K562 (cell line): ENCODE measurements around the gene PRSS38. TPM values are rescaled to one million over a fixed set of nuclear protein-coding genes. Genes with fewer than 3 reads are reported as not detected.

ENCODE experiments used
- ATAC-seq: fragments of 200-7000 bp; cut with Tn5 transposase; 3 replicates; pipeline ENCODE4 v1.9.1; 2020; ENCODE audit warnings: moderate library complexity
- BruUV-seq: library from RNA; stranded (reverse); fragments of 400-500 nt; replicated peaks from 2 replicates; lab custom pipeline; 2021; lab: Mats Ljungman, UMichigan
- CTCF ChIA-PET: fragments of 300-600 bp; formaldehyde crosslinking; extraction: SDS; loops from one replicate; lab custom pipeline; 2021; ENCODE audit warnings: low intra/inter-chr PET ratio; lab: Yijun Ruan, JAX
- POLR2A ChIA-PET: fragments of 300-600, 350-650 bp; sonication (Branson Sonifier 250); formaldehyde crosslinking; extraction: SDS; loops from one replicate; lab custom pipeline; 2021; ENCODE audit warnings: antibody characterized with exemption, inconsistent platforms; lab: Yijun Ruan, JAX
- DNase-seq, 4 experiments: peaks; one replicate each; pipeline versions ENCODE4 v3.0.0 to v3.0.0-alpha.2; 2011 to 2018; ENCODE audit warnings: low spot score in 3 of 4, mixed read lengths in 3 of 4; ENCODE audit errors: extremely low read depth in 1 of 4
- FAIRE-seq: peaks from 2 replicates; lab custom pipeline; 2011; peaks lifted over from hg19 to GRCh38; lab: Jason Lieb, UNC
- H2AFZ ChIP-seq: 2 replicates; pipeline ENCODE4 v1.6.0; 2011; ENCODE audit warnings: low read depth, low read length, control low read depth, inconsistent platforms
- H3K27ac ChIP-seq: fragments of 200-600 bp; 3 replicates; pipeline ENCODE4 v1.8.0; 2011; ENCODE audit warnings: low read depth, mild to moderate bottlenecking, control low read depth, inconsistent platforms, low read length, moderate library complexity, mixed read lengths; ENCODE audit errors: extremely low read depth
- H3K27me3 ChIP-seq, 2 experiments: fragments of 300-600 bp in 1 of 2; 2 replicates in 1 of 2; 3 replicates in 1 of 2; pipeline versions ENCODE4 v1.6.0 to v1.8.0; 2011; ENCODE audit warnings: inconsistent platforms in 2 of 2, low read length in 2 of 2, mild to moderate bottlenecking in 1 of 2, mixed read lengths in 1 of 2, moderate library complexity in 1 of 2; ENCODE audit not compliant: control insufficient read depth in 2 of 2, insufficient read depth in 2 of 2
- H3K36me3 ChIP-seq: fragments of 300-600 bp; 3 replicates; pipeline ENCODE4 v1.8.0; 2011; ENCODE audit warnings: mild to moderate bottlenecking, low read length, inconsistent platforms; ENCODE audit not compliant: control insufficient read depth, insufficient read depth
- H3K4me1 ChIP-seq, 2 experiments: fragments of 200-600 bp in 1 of 2; replicated peaks in 1 of 2; 2 replicates in 1 of 2; 3 replicates in 1 of 2; pipeline versions ENCODE4 v1.5.1 to v1.8.0; 2011; ENCODE audit warnings: inconsistent platforms in 2 of 2, low read length in 2 of 2, mild to moderate bottlenecking in 1 of 2, mixed read lengths in 1 of 2, moderate library complexity in 1 of 2; ENCODE audit not compliant: control insufficient read depth in 2 of 2, insufficient read depth in 2 of 2
- H3K4me2 ChIP-seq: 2 replicates; pipeline ENCODE4 v1.6.1; 2011; ENCODE audit warnings: low read length, control low read depth, inconsistent platforms, mixed read lengths; ENCODE audit not compliant: insufficient read depth
- H3K4me3 ChIP-seq: fragments of 200-600 bp; sonication (generic), shearing (Covaris generic); 2 replicates; pipeline ENCODE4 v1.5.1; 2016; ENCODE audit warnings: control low read depth, inconsistent platforms
- H3K79me2 ChIP-seq: fragments of 200-600 bp; 3 replicates; pipeline ENCODE4 v1.8.0; 2011; ENCODE audit warnings: low read length, inconsistent platforms; ENCODE audit not compliant: control insufficient read depth, insufficient read depth
- H3K9ac ChIP-seq, 2 experiments: 2 replicates each; pipeline versions ENCODE4 v1.6.0 to v1.6.1; 2011; ENCODE audit warnings: low read depth in 2 of 2, low read length in 2 of 2, control low read depth in 1 of 2, inconsistent platforms in 1 of 2, mild to moderate bottlenecking in 1 of 2, mixed read lengths in 1 of 2; ENCODE audit not compliant: insufficient read depth in 1 of 2
- H3K9me1 ChIP-seq: one replicate; pipeline ENCODE4 v1.6.0; 2011; ENCODE audit warnings: inconsistent platforms, mild to moderate bottlenecking, low read length, moderate library complexity; ENCODE audit not compliant: control insufficient read depth, insufficient read depth
- H3K9me3 ChIP-seq: replicated peaks from 2 replicates; pipeline ENCODE4 v1.5.1; 2011; ENCODE audit warnings: low read depth, low read length, inconsistent platforms; ENCODE audit not compliant: control insufficient read depth, insufficient read depth
- H4K20me1 ChIP-seq: replicated peaks from 2 replicates; pipeline ENCODE4 v1.6.1; 2011; ENCODE audit warnings: low read length, inconsistent platforms, mixed read lengths; ENCODE audit not compliant: control insufficient read depth, insufficient read depth
- C11orf30 ChIP-seq: fragments of 450-650 bp; IDR thresholded peaks from 2 replicates; pipeline ENCODE4 v1.6.1; 2016; ENCODE audit warnings: low read depth, mild to moderate bottlenecking
- CTBP1 ChIP-seq: fragments of 450-650 bp; IDR thresholded peaks from 2 replicates; pipeline ENCODE4 v1.6.1; 2016; ENCODE audit warnings: borderline replicate concordance
- DACH1 ChIP-seq: fragments of 450-650 bp; IDR thresholded peaks from 2 replicates; pipeline ENCODE4 v1.6.1; 2018; ENCODE audit not compliant: partially characterized antibody
- ESRRB ChIP-seq: fragments of 250-450 bp; sonication (Bioruptor Pico); IDR thresholded peaks from 2 replicates; pipeline ENCODE4 v1.5.0; 2020; ENCODE audit warnings: mild to moderate bottlenecking, moderate library complexity, borderline replicate concordance
- FOXK2 ChIP-seq, 2 experiments: fragments of 450-650 bp; IDR thresholded peaks in 1 of 2; conservative IDR thresholded peaks in 1 of 2; 2 replicates each; pipeline ENCODE4 v1.6.1; 2016; ENCODE audit warnings: low read depth in 2 of 2, mild to moderate bottlenecking in 1 of 2
- GABPB1 ChIP-seq: sonication (generic); formaldehyde crosslinking; IDR thresholded peaks from 2 replicates; pipeline ENCODE4 v1.8.0; 2022; ENCODE audit warnings: mild to moderate bottlenecking, missing genetic modification reagents
- HBP1 ChIP-seq: fragments of 450-650 bp; formaldehyde crosslinking; IDR thresholded peaks from 2 replicates; pipeline ENCODE4 v1.4.0; 2022; ENCODE audit warnings: missing genetic modification characterization
- MAFF ChIP-seq: IDR thresholded peaks from 2 replicates; pipeline ENCODE4 v1.6.1; 2012; ENCODE audit warnings: low read length, improper control_type of control experiment
- MAFK ChIP-seq: IDR thresholded peaks from 2 replicates; pipeline ENCODE4 v1.6.1; 2011; ENCODE audit warnings: low read length, improper control_type of control experiment
- NCOA1 ChIP-seq: fragments of 450-650 bp; IDR thresholded peaks from 2 replicates; pipeline ENCODE4 v1.6.1; 2016; ENCODE audit warnings: low read depth
- NFE2 ChIP-seq: IDR thresholded peaks from 2 replicates; pipeline ENCODE4 v1.6.1; 2014; ENCODE audit warnings: antibody characterized with exemption, low read depth
- SIX5 ChIP-seq, 2 experiments: IDR thresholded peaks; 2 replicates each; pipeline ENCODE4 v1.6.1; 2011; ENCODE audit warnings: low read length in 2 of 2, borderline replicate concordance in 1 of 2, low read depth in 1 of 2, mild to moderate bottlenecking in 1 of 2, moderate library complexity in 1 of 2; ENCODE audit not compliant: insufficient read depth in 1 of 2
- THRA ChIP-seq: fragments of 450-650 bp; IDR thresholded peaks from 2 replicates; pipeline ENCODE4 v1.6.1; 2017; ENCODE audit warnings: mild to moderate bottlenecking, moderate library complexity
- ZNF316 ChIP-seq: fragments of 450-650 bp; IDR thresholded peaks from 2 replicates; pipeline ENCODE4 v1.6.1; 2016
- ZNF324 ChIP-seq: fragments of 250-450 bp; sonication (Bioruptor Pico); IDR thresholded peaks from 2 replicates; pipeline ENCODE4 v1.4.0; 2020; ENCODE audit warnings: mild to moderate bottlenecking
- WGBS: fragments of 100-300 bp; shearing (Covaris generic); methylation state at CpG from one replicate; pipeline ENCODE4 v1.1.6; 2016; ENCODE audit warnings: low coverage, mixed read lengths; ENCODE audit not compliant: insufficient coverage; ENCODE audit errors: missing lambda C conversion rate; 5-methylcytosine and 5-hydroxymethylcytosine counted together
- in situ Hi-C: fragments of 300-500 bp; cut with MboI; formaldehyde crosslinking; loops from 4 replicates; pipeline ENCODE4 v1.15.0; 2018; ENCODE audit warnings: inconsistent platforms, mixed read lengths
- intact Hi-C: fragments of 100-400 bp; cut with micrococcal nuclease; formaldehyde crosslinking; loops from 2 replicates; pipeline ENCODE4 v1.14.2; 2022
- polyA plus RNA-seq, 8 experiments: library from polyadenylated mRNA; depleted of rRNA in 4 of 8; stranded (reverse) in 5 of 8; unstranded in 3 of 8; fragments of >200 nt; fragmentation: Nextera tagmentation in 2 of 8; fragmentation: Illumina TruSeq in 1 of 8; extraction: Ambion mirVana in 2 of 8; extraction: Trizol in 1 of 8; gene quantifications; 2 replicates each; pipeline versions ENCODE4 v1.2.1 to v1.2.3, GENCODE V29; 2011 to 2014; ENCODE audit warnings: inconsistent platforms in 1 of 8, missing spikeins in 1 of 8
- total RNA-seq, 7 experiments: library from RNA; depleted of rRNA in 6 of 7; stranded (reverse); fragments of >200 nt in 6 of 7; fragmentation: Illumina TruSeq in 2 of 7; extraction: Trizol in 2 of 7; gene quantifications; 2 replicates each; pipeline versions ENCODE4 v1.2.1 to v1.2.3, GENCODE V29; 2011 to 2021; ENCODE audit warnings: low replicate concordance in 1 of 7

PRSS38 gene
- total and polyA plus RNA-seq, 9 of the 15 experiments (the other 6 are each of a cell fraction or from before 2014, with no cell fraction given) = 0.09 to 0.14 TPM; not detected in 7

GRCh38 chr1:227808566-227808965 lies 6.9 kb upstream of the PRSS38 start:
- TF ChIP-seq ZNF316 (peak; percentile 60), NFE2 (peak; percentile 47; the same call in 1 of the 2 replicates), MAFF (peak; percentile 32; the same call in 1 of the 2 replicates), C11orf30 (peak; percentile 62; the same call in 1 of the 2 replicates), GABPB1 (no peak), FOXK2 (conservative IDR thresholded peaks at IDR 0.05 in 1 of 2, IDR thresholded peaks at IDR 0.05 in 1 of 2; ENCODE audit: low read depth in 2 of 2) (no peak), MAFK (peak; percentile 41; the same call in 1 of the 2 replicates), NCOA1 (no peak)
- Histone ChIP-seq H3K9ac (no peak overlapping the region), H3K9me3 (no peaks in the 10 kb centered on the region; the same call in 1 of the 2 replicates), H3K4me1 (no peaks in the 10 kb centered on the region), H3K27me3 (no peaks in the 10 kb centered on the region), H3K4me2 (no peak overlapping the region), H4K20me1 (no peaks in the 10 kb centered on the region), H3K4me3 (no peak overlapping the region), H3K27ac (no peak overlapping the region), H3K9me1 (no peaks in the 10 kb centered on the region), H3K79me2 (no peaks in the 10 kb centered on the region), H2AFZ (no peak overlapping the region), H3K36me3 (no peaks in the 10 kb centered on the region)
- BruUV-seq = no TSS peak
- FAIRE-seq (no peak), DNase-seq (no peak), ATAC-seq (no peak)
- in situ Hi-C loops = no loop called here
- ChIA-PET POLR2A (no interaction called here), CTCF (no interaction called here)
- WGBS = 0% methylated on average over 1 of the region's 1 CpG
- intact Hi-C loops = no loop called here

- ATAC-seq = no peak
- ChIA-PET POLR2A (no interaction called here), CTCF (no interaction called here)
- FAIRE-seq = no peak
- no peak for DNase-seq
- BruUV-seq = no TSS peak
- WGBS = 0% methylated on average over 2 of the region's 2 CpGs
- Histone ChIP-seq H4K20me1 (no peaks in the 10 kb centered on the region), H3K79me2 (no peaks in the 10 kb centered on the region), H3K4me3 (no peak overlapping the region), H3K36me3 (no peaks in the 10 kb centered on the region), H3K27ac (no peak overlapping the region), H3K9me3 (no peaks in the 10 kb centered on the region; the same call in 1 of the 2 replicates), H2AFZ (no peak overlapping the region), H3K27me3 (no peaks in the 10 kb centered on the region), H3K9ac (no peak overlapping the region), H3K4me2 (no peak overlapping the region), H3K9me1 (no peaks in the 10 kb centered on the region), H3K4me1 (no peaks in the 10 kb centered on the region)
- intact Hi-C loops = no loop called here
- in situ Hi-C loops = no loop called here
- TF ChIP-seq HBP1 (CRISPR knock-in tag) (no peak), CTBP1 (no peak), ESRRB (CRISPR knock-in tag) (no peak), THRA (no peak), SIX5 (IDR thresholded peaks at IDR 0.05; ENCODE audit: borderline replicate concordance in 1 of 2, insufficient read depth in 1 of 2, low read depth in 1 of 2, low read length in 2 of 2) (no peak), DACH1 (no peak), ZNF324 (CRISPR knock-in tag) (no peak)
These were observed 6.4 kb upstream of the PRSS38 start for GRCh38 chr1:227809026-227809425.
